Measurements from ENCODE around the gene SERPIND1.

SERPIND1 gene

GRCh38 chr22:20750461-20751184, 23.3 kb upstream of the SERPIND1 start:
- TF ChIP-seq CTCF (IDR thresholded peaks at IDR 0.05; ENCODE audit: low read depth, low read length): no peak
- no peak overlapping the region for H3K4me3 ChIP-seq (ENCODE audit: low read depth, low read length)

- no peak for TF ChIP-seq CTCF (IDR thresholded peaks at IDR 0.05; ENCODE audit: low read depth, low read length)
- no peak overlapping the region for H3K4me3 ChIP-seq (ENCODE audit: low read depth, low read length)
Measured at GRCh38 chr22:20751185-20751851, 22.6 kb upstream of the SERPIND1 start.

- TF ChIP-seq CTCF (IDR thresholded peaks at IDR 0.05; ENCODE audit: low read depth, low read length): no peak
- no peak overlapping the region for H3K4me3 ChIP-seq (ENCODE audit: low read depth, low read length)
Measured at GRCh38 chr22:20752104-20752741, 21.7 kb upstream of the SERPIND1 start.

DNA sequence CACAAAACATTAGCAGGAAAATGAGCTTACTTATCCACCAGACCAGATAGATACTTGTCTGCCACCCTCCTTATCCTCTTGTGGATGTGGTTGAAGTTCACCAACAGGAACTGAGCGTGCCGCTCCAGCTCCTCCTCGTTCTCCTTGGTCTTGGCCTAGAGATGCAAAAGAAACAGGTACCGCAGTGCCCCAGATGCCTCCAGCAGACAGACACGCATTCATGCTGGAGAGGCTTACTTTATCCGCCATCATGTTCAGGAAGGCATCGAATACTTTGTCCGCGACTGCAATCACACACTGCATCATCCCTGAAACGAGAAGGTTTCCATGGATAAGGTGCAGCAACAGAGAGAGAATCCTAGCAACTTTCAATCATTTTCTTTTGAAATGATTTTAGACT, 21.0 kb upstream of the SERPIND1 start:
- no peak for TF ChIP-seq CTCF (IDR thresholded peaks at IDR 0.05; ENCODE audit: low read depth, low read length)
- H3K4me3 ChIP-seq (ENCODE audit: low read depth, low read length): no peak overlapping the region

DNA sequence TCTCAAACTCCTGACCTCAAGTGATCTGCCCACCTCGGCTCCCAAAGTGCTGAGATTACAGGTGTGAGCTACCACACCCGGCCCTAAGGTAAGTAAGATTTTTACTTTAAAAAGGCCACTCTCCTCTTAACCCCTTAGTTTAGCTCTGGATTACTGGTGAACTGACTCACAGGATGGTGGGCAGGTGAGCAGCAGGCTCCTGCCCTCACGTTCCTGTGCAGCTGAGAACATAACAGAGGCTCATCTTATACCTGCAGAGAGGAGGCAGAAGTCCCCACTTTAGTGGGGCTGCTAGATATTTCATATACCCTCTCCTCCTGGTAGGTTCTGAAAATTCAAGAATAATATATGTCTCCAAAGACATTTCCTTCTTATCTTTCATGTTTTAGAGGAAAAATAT, 17.1 kb upstream of the SERPIND1 start:
- TF ChIP-seq CTCF (IDR thresholded peaks at IDR 0.05; ENCODE audit: low read depth, low read length): no peak
- H3K4me3 ChIP-seq (ENCODE audit: low read depth, low read length): no peak overlapping the region

DNA sequence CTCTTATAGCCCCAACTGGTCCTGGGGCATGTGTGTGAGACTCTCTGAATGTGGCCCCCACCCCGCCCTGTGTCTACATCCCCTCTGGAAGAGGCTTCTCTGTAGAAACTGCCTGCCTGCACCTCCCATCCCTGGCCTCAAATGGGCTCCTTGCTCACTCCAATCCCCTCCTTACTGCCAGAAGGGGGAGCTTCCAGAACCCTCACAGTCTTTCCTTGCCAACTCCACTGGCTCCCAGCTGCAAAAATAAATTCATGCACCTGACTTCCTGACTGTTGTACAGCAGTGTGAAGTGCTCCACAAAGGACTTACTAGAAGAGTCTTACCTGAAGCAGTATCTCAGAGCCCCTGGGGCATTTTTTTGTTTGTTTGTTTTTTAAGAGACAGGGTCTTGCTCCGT, 15.2 kb upstream of the SERPIND1 start:
- H3K4me3 ChIP-seq (ENCODE audit: low read depth, low read length): no peak overlapping the region
- TF ChIP-seq CTCF (IDR thresholded peaks at IDR 0.05; ENCODE audit: low read depth, low read length): no peak

DNA sequence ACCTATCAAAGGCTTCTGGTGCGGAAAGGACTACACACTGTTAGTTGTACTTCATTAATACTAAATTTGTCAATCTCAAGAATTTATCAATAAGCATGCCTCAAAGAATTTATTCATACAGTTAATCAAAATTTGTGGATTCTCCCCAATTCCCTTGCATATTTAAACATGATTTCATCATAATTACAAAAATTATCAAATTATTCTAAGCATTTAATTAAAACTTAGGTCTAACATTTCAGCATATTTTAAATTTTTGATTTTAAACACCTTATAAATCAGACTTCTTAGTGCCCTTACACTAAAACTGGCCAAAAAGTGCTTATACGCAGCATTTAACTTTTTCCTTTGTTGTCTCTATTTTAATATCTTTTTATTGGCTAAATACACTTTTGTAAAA, 13.8 kb upstream of the SERPIND1 start:
- H3K4me3 ChIP-seq (ENCODE audit: low read depth, low read length): no peak overlapping the region
- no peak for TF ChIP-seq CTCF (IDR thresholded peaks at IDR 0.05; ENCODE audit: low read depth, low read length)
